ENCODE measurements around the gene TRIP13.

DNA sequence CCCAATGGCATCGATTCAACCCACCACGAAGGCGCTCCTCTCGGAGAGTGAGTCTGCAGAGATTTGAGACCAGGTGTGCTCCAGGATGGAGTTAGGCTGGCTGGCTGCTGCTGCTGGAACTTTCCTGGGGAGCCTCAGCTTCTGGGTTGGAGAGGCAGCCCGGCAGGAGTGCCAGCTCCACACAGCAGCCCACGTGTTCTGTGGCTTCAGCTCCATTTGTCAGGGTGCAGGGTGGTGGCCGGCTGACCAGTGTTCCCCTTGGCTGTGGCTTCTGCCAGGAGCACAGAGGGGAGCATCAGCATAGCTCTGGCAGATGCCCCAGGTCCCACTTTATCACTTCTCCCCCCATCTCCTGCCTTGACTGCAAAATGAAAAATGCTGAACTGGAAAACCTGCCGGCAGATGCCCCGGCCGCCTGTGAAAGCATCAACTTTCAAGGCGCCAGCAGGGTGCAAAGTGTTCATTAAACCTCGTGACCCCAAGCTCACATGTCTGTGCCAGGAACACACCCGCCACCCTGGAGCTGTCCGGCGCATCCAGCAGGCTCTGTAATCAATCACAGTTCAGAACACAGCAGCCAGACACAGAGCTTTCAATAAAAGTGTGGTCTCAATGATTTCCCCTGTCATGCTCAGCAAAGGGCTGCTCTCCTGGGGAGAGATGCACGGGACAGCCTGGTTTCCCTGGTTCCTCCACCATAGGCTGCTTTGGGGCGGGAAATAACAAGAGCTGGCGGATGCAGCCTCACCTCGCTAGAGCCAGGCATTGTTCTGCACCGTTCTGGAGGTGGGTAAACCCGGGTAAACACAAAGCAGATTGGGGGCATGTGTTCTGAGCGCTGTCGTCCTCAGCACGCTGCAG lies 53.2 kb downstream of the TRIP13 start:
- TF ChIP-seq, protein P1, sequence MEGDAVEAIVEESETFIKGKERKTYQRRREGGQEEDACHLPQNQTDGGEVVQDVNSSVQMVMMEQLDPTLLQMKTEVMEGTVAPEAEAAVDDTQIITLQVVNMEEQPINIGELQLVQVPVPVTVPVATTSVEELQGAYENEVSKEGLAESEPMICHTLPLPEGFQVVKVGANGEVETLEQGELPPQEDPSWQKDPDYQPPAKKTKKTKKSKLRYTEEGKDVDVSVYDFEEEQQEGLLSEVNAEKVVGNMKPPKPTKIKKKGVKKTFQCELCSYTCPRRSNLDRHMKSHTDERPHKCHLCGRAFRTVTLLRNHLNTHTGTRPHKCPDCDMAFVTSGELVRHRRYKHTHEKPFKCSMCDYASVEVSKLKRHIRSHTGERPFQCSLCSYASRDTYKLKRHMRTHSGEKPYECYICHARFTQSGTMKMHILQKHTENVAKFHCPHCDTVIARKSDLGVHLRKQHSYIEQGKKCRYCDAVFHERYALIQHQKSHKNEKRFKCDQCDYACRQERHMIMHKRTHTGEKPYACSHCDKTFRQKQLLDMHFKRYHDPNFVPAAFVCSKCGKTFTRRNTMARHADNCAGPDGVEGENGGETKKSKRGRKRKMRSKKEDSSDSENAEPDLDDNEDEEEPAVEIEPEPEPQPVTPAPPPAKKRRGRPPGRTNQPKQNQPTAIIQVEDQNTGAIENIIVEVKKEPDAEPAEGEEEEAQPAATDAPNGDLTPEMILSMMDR (IDR thresholded peaks at IDR 0.05): no peak
- TF ChIP-seq POLR2A (IDR thresholded peaks at IDR 0.05): no peak

Data from thyroid gland (tissue), 4 donors.